K562 (cell line): ENCODE measurements around the gene GCNT3. TPM values are rescaled to one million over a fixed set of nuclear protein-coding genes. Genes with fewer than 3 reads are reported as not detected.

ENCODE experiments used
- ATF7 ChIP-seq: fragments of 450-650 bp; IDR thresholded peaks from 2 replicates; pipeline ENCODE4 v1.7.1; 2014; ENCODE audit warnings: mild to moderate bottlenecking, moderate library complexity
- BRCA1 ChIP-seq, 2 experiments: fragments of 450-650 bp in 1 of 2; sonication (generic) in 1 of 2; formaldehyde crosslinking in 1 of 2; IDR thresholded peaks; 2 replicates each; pipeline versions ENCODE4 v1.5.0 to v1.6.1; 2017 to 2020; ENCODE audit warnings: mild to moderate bottlenecking in 1 of 2, missing genetic modification reagents in 1 of 2
- FOXJ3 ChIP-seq: sonication (generic); formaldehyde crosslinking; IDR thresholded peaks from 2 replicates; pipeline ENCODE4 v1.4.0; 2020; ENCODE audit warnings: mild to moderate bottlenecking, missing genetic modification reagents
- HLTF ChIP-seq: fragments of 450-650 bp; IDR thresholded peaks from 2 replicates; pipeline ENCODE4 v1.6.1; 2016
- LCOR ChIP-seq: sonication (generic); formaldehyde crosslinking; IDR thresholded peaks from 2 replicates; pipeline ENCODE4 v1.8.0; 2022; ENCODE audit warnings: mild to moderate bottlenecking, missing genetic modification reagents
- MTA1 ChIP-seq: fragments of 450-650 bp; IDR thresholded peaks from 2 replicates; pipeline ENCODE4 v1.6.1; 2017; ENCODE audit warnings: borderline replicate concordance
- MTA3 ChIP-seq: fragments of 450-650 bp; formaldehyde crosslinking; IDR thresholded peaks from 2 replicates; pipeline ENCODE4 v1.6.1; 2017; ENCODE audit warnings: mild to moderate bottlenecking, borderline replicate concordance
- RBM14 ChIP-seq: fragments of 200-400 bp; formaldehyde crosslinking; IDR thresholded peaks from 2 replicates; pipeline ENCODE4 v1.6.1; 2018; ENCODE audit warnings: low read depth, mild to moderate bottlenecking, low read length, moderate library complexity, borderline replicate concordance; ENCODE audit not compliant: insufficient read depth
- TEAD1 ChIP-seq, 2 experiments: fragments of 450-650 bp in 1 of 2; sonication (generic) in 1 of 2; formaldehyde crosslinking; IDR thresholded peaks; 2 replicates each; pipeline versions ENCODE4 v1.4.0 to v1.8.0; 2020 to 2022; ENCODE audit warnings: mild to moderate bottlenecking in 2 of 2, missing genetic modification reagents in 1 of 2
- ZNF197 ChIP-seq: fragments of 200-800 bp; sonication (Bioruptor generic); IDR thresholded peaks from 2 replicates; pipeline ENCODE4 v1.6.1; 2016; ENCODE audit warnings: low read depth, missing genetic modification characterization, missing compliant biosample characterization
- ZNF644 ChIP-seq: fragments of 200-800 bp; sonication (Bioruptor generic); IDR thresholded peaks from 2 replicates; pipeline ENCODE4 v1.6.1; 2016; ENCODE audit warnings: low read depth, missing genetic modification characterization, missing compliant biosample characterization
- polyA plus RNA-seq, 8 experiments: library from polyadenylated mRNA; depleted of rRNA in 4 of 8; stranded (reverse) in 5 of 8; unstranded in 3 of 8; fragments of >200 nt; fragmentation: Nextera tagmentation in 2 of 8; fragmentation: Illumina TruSeq in 1 of 8; extraction: Ambion mirVana in 2 of 8; extraction: Trizol in 1 of 8; gene quantifications; 2 replicates each; pipeline versions ENCODE4 v1.2.1 to v1.2.3, GENCODE V29; 2011 to 2014; ENCODE audit warnings: inconsistent platforms in 1 of 8, missing spikeins in 1 of 8
- total RNA-seq, 7 experiments: library from RNA; depleted of rRNA in 6 of 7; stranded (reverse); fragments of >200 nt in 6 of 7; fragmentation: Illumina TruSeq in 2 of 7; extraction: Trizol in 2 of 7; gene quantifications; 2 replicates each; pipeline versions ENCODE4 v1.2.1 to v1.2.3, GENCODE V29; 2011 to 2021; ENCODE audit warnings: low replicate concordance in 1 of 7
- TF ChIP-seq, protein P1 (sequence below): fragments of 250-450 bp; sonication (Bioruptor Pico); IDR thresholded peaks from 2 replicates; pipeline ENCODE4 v1.8.0; 2021; ENCODE audit warnings: mild to moderate bottlenecking, moderate library complexity
- TF ChIP-seq, protein P2 (sequence below): sonication (generic); formaldehyde crosslinking; IDR thresholded peaks from 2 replicates; pipeline ENCODE4 v1.8.0; 2023; ENCODE audit warnings: missing genetic modification reagents, mild to moderate bottlenecking, borderline replicate concordance
- TF ChIP-seq, protein P3 (sequence below), 2 experiments: fragments of 450-650 bp; IDR thresholded peaks; 2 replicates each; pipeline ENCODE4 v1.6.1; 2016

The GCNT3 gene
- total and polyA plus RNA-seq, 9 of the 15 experiments (the other 6 are each of a cell fraction or from before 2014, with no cell fraction given) = 0.07 to 0.35 (median 0.11) TPM; not detected in 4

DNA sequence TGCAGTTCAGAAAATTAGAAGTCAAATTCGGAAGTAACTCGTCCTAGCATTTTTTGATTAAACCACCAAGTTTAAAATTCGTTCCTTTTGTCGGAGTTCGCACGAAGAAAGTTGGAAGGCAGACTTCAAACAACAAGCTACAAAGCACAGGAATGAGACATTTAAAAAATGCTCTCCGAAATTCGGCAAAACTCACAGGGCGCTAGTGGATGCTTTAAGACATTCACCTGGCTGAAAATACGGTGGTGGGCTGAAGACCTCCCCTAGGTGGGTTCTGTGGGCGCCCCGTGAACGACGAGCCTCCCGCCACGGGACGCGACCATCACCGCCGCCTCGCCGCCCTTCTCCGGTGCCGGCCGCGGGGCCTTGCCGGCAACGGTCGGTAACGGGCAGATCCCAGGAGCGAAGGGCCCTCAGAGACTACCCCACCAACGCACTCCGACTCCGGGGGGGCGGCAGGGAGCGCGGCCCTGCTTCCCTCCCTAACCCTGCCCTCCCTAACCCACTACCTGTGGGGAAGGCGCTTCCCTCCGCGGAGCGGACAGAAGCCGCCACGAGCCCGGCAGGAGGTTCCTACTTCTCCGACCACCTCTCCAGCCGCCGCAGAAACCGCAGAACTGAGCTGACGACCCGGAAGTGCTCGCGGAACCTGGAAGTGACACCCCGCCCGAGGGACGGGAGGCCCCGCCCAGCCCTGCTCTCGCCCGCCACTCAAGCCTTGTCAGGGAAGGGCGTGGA lies 45.5 kb downstream of the GCNT3 start, which contains the start of gene GTF2A2 (continued):
- TF ChIP-seq, protein P1, sequence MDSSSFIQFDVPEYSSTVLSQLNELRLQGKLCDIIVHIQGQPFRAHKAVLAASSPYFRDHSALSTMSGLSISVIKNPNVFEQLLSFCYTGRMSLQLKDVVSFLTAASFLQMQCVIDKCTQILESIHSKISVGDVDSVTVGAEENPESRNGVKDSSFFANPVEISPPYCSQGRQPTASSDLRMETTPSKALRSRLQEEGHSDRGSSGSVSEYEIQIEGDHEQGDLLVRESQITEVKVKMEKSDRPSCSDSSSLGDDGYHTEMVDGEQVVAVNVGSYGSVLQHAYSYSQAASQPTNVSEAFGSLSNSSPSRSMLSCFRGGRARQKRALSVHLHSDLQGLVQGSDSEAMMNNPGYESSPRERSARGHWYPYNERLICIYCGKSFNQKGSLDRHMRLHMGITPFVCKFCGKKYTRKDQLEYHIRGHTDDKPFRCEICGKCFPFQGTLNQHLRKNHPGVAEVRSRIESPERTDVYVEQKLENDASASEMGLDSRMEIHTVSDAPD (CRISPR knock-in tag) = no peak
- TF ChIP-seq ATF7 (peak; percentile 73; the same call in 1 of the 2 replicates), FOXJ3 (CRISPR knock-in tag) (no peak), MTA3 (no peak), LCOR (CRISPR knock-in tag) (peak; percentile 46; the same call in 1 of the 2 replicates), BRCA1 (IDR thresholded peaks at IDR 0.05) (no peak), BRCA1 (CRISPR knock-in tag; IDR thresholded peaks at IDR 0.05) (0 out of 2 replicates have a peak, but pooled peaks have one; percentile 49), ZNF644 (tag) (no peak), TEAD1 (CRISPR knock-in tag; IDR thresholded peaks at IDR 0.05) (no peak; a peak in 1 of 4 replicates), RBM14 (0 out of 2 replicates have a peak, but pooled peaks have one; percentile 33), MTA1 (no peak), ZNF197 (CRISPR knock-in tag) (no peak), HLTF (no peak)
- TF ChIP-seq, protein P2, sequence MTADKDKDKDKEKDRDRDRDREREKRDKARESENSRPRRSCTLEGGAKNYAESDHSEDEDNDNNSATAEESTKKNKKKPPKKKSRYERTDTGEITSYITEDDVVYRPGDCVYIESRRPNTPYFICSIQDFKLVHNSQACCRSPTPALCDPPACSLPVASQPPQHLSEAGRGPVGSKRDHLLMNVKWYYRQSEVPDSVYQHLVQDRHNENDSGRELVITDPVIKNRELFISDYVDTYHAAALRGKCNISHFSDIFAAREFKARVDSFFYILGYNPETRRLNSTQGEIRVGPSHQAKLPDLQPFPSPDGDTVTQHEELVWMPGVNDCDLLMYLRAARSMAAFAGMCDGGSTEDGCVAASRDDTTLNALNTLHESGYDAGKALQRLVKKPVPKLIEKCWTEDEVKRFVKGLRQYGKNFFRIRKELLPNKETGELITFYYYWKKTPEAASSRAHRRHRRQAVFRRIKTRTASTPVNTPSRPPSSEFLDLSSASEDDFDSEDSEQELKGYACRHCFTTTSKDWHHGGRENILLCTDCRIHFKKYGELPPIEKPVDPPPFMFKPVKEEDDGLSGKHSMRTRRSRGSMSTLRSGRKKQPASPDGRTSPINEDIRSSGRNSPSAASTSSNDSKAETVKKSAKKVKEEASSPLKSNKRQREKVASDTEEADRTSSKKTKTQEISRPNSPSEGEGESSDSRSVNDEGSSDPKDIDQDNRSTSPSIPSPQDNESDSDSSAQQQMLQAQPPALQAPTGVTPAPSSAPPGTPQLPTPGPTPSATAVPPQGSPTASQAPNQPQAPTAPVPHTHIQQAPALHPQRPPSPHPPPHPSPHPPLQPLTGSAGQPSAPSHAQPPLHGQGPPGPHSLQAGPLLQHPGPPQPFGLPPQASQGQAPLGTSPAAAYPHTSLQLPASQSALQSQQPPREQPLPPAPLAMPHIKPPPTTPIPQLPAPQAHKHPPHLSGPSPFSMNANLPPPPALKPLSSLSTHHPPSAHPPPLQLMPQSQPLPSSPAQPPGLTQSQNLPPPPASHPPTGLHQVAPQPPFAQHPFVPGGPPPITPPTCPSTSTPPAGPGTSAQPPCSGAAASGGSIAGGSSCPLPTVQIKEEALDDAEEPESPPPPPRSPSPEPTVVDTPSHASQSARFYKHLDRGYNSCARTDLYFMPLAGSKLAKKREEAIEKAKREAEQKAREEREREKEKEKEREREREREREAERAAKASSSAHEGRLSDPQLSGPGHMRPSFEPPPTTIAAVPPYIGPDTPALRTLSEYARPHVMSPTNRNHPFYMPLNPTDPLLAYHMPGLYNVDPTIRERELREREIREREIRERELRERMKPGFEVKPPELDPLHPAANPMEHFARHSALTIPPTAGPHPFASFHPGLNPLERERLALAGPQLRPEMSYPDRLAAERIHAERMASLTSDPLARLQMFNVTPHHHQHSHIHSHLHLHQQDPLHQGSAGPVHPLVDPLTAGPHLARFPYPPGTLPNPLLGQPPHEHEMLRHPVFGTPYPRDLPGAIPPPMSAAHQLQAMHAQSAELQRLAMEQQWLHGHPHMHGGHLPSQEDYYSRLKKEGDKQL (CRISPR knock-in tag) = 0 out of 2 replicates have a peak, but pooled peaks have one; percentile 25
- TF ChIP-seq, protein P3, sequence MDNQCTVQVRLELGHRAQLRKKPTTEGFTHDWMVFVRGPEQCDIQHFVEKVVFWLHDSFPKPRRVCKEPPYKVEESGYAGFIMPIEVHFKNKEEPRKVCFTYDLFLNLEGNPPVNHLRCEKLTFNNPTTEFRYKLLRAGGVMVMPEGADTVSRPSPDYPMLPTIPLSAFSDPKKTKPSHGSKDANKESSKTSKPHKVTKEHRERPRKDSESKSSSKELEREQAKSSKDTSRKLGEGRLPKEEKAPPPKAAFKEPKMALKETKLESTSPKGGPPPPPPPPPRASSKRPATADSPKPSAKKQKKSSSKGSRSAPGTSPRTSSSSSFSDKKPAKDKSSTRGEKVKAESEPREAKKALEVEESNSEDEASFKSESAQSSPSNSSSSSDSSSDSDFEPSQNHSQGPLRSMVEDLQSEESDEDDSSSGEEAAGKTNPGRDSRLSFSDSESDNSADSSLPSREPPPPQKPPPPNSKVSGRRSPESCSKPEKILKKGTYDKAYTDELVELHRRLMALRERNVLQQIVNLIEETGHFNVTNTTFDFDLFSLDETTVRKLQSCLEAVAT (IDR thresholded peaks at IDR 0.05) = peak in 1 of 2 experiments; percentile 98; a peak in 2 of 4 replicates
